H9 (cell line): ENCODE measurements around the gene RUNX1. TPM values are rescaled to one million over a fixed set of nuclear protein-coding genes. Genes with fewer than 3 reads are reported as not detected.

Experiments used
- DNase-seq: peaks from one replicate; pipeline ENCODE4 v3.0.0-alpha.2; 2017
- H2AFZ ChIP-seq: one replicate; pipeline ENCODE4 v1.6.1; 2013; ENCODE audit warnings: mild to moderate bottlenecking, low read length, control low read depth, moderate library complexity
- H2AK5ac ChIP-seq: 2 replicates; pipeline ENCODE4 v1.6.1; 2013; ENCODE audit warnings: low read length, control low read depth, mixed read lengths; ENCODE audit not compliant: insufficient read length
- H2BK120ac ChIP-seq: one replicate; pipeline ENCODE4 v1.6.1; 2013; ENCODE audit warnings: low read depth, mild to moderate bottlenecking, low read length, control low read depth, inconsistent platforms; ENCODE audit not compliant: poor library complexity, severe bottlenecking
- H2BK12ac ChIP-seq: 2 replicates; pipeline ENCODE4 v1.6.1; 2013; ENCODE audit warnings: low read length, control low read depth, mixed read lengths, low read depth; ENCODE audit not compliant: insufficient read length
- H2BK15ac ChIP-seq: 2 replicates; pipeline ENCODE4 v1.6.1; 2013; ENCODE audit warnings: low read depth, low read length, control low read depth
- H2BK20ac ChIP-seq: one replicate; pipeline ENCODE4 v1.6.1; 2013; ENCODE audit warnings: low read depth, mild to moderate bottlenecking, low read length, control low read depth, inconsistent platforms; ENCODE audit not compliant: poor library complexity, severe bottlenecking
- H2BK5ac ChIP-seq: 2 replicates; pipeline ENCODE4 v1.6.1; 2013; ENCODE audit warnings: low read length, control low read depth, mixed read lengths; ENCODE audit not compliant: insufficient read length
- H3K14ac ChIP-seq: 2 replicates; pipeline ENCODE4 v1.6.1; 2013; ENCODE audit warnings: low read length, control low read depth; ENCODE audit not compliant: insufficient read depth
- H3K18ac ChIP-seq: 2 replicates; pipeline ENCODE4 v1.6.1; 2013; ENCODE audit warnings: low read depth, mild to moderate bottlenecking, mixed read lengths, low read length, control low read depth; ENCODE audit not compliant: insufficient read length
- H3K23ac ChIP-seq: 2 replicates; pipeline ENCODE4 v1.6.1; 2013; ENCODE audit warnings: low read length, control low read depth, mixed read lengths, low read depth; ENCODE audit not compliant: insufficient read length
- H3K23me2 ChIP-seq: 2 replicates; pipeline ENCODE4 v1.6.1; 2013; ENCODE audit warnings: low read depth, mild to moderate bottlenecking, mixed read lengths, low read length, control low read depth; ENCODE audit not compliant: insufficient read length, poor library complexity, severe bottlenecking
- H3K27ac ChIP-seq: 2 replicates; pipeline ENCODE4 v1.5.1; 2013; ENCODE audit warnings: low read length, control low read depth, mixed read lengths, low read depth; ENCODE audit not compliant: insufficient read length
- H3K27me3 ChIP-seq: 2 replicates; pipeline ENCODE4 v1.6.1; 2013; ENCODE audit warnings: low read length, control low read depth, inconsistent platforms; ENCODE audit not compliant: insufficient read depth
- H3K4ac ChIP-seq: 2 replicates; pipeline ENCODE4 v1.6.1; 2013; ENCODE audit warnings: low read depth, mild to moderate bottlenecking, control low read depth, inconsistent platforms, low read length, moderate library complexity
- H3K4me1 ChIP-seq: 2 replicates; pipeline ENCODE4 v1.6.1; 2013; ENCODE audit warnings: low read length, control low read depth, inconsistent platforms; ENCODE audit not compliant: insufficient read depth
- H3K4me2 ChIP-seq: 2 replicates; pipeline ENCODE4 v1.6.1; 2013; ENCODE audit warnings: low read length, control low read depth, mixed read lengths; ENCODE audit not compliant: insufficient read length, insufficient read depth
- H3K56ac ChIP-seq: 2 replicates; pipeline ENCODE4 v1.6.1; 2013; ENCODE audit warnings: low read depth, mild to moderate bottlenecking, mixed read lengths, low read length, control low read depth; ENCODE audit not compliant: insufficient read length
- H3K79me1 ChIP-seq: 2 replicates; pipeline ENCODE4 v1.6.1; 2013; ENCODE audit warnings: low read depth, mild to moderate bottlenecking, moderate library complexity, low read length, control low read depth, inconsistent platforms; ENCODE audit not compliant: insufficient read depth, poor library complexity, severe bottlenecking
- H3K79me2 ChIP-seq: 2 replicates; pipeline ENCODE4 v1.6.1; 2013; ENCODE audit warnings: low read length, control low read depth, inconsistent platforms; ENCODE audit not compliant: insufficient read depth
- H3K9ac ChIP-seq: 2 replicates; pipeline ENCODE4 v1.6.1; 2013; ENCODE audit warnings: low read length, control low read depth, mixed read lengths; ENCODE audit not compliant: insufficient read length; ENCODE audit errors: extremely low read depth
- H3K9me3 ChIP-seq: one replicate; pipeline ENCODE4 v1.6.1; 2013; ENCODE audit warnings: low read depth, low read length, inconsistent platforms; ENCODE audit not compliant: control insufficient read depth
- H3T11ph ChIP-seq: one replicate; pipeline ENCODE4 v1.6.1; 2013; ENCODE audit warnings: mild to moderate bottlenecking, low read length, control low read depth, inconsistent platforms
- H4K20me1 ChIP-seq: one replicate; pipeline ENCODE4 v1.6.1; 2013; ENCODE audit not compliant: control insufficient read depth, insufficient read length, insufficient read depth
- H4K5ac ChIP-seq: 2 replicates; pipeline ENCODE4 v1.6.1; 2013; ENCODE audit warnings: low read depth, mild to moderate bottlenecking, mixed read lengths, low read length, control low read depth; ENCODE audit not compliant: insufficient read length
- H4K8ac ChIP-seq: replicated peaks from 2 replicates; pipeline ENCODE4 v1.6.1; 2013; ENCODE audit warnings: low read length, control low read depth, mixed read lengths, low read depth; ENCODE audit not compliant: insufficient read length
- H4K91ac ChIP-seq: 2 replicates; pipeline ENCODE4 v1.6.1; 2013; ENCODE audit warnings: low read depth, mild to moderate bottlenecking, moderate library complexity, mixed read lengths, low read length, control low read depth; ENCODE audit not compliant: insufficient read length
- H3K27ac Mint-ChIP-seq, 3 experiments: 2 replicates in 2 of 3; 3 replicates in 1 of 3; pipeline ENCODE4 v1.8.0; 2020 to 2021; ENCODE audit warnings: mixed read lengths in 3 of 3, mild to moderate bottlenecking in 1 of 3, moderate library complexity in 1 of 3
- H3K27me3 Mint-ChIP-seq: 2 replicates; pipeline ENCODE4 v1.8.0; 2021; ENCODE audit warnings: low read depth, mild to moderate bottlenecking, moderate library complexity, mixed read lengths
- H3K36me3 Mint-ChIP-seq, 3 experiments: 2 replicates in 2 of 3; 3 replicates in 1 of 3; pipeline ENCODE4 v1.8.0; 2020 to 2021; ENCODE audit warnings: low read depth in 3 of 3, mixed read lengths in 3 of 3; ENCODE audit not compliant: insufficient read depth in 1 of 3
- H3K4me1 Mint-ChIP-seq, 2 experiments: 2 replicates each; pipeline ENCODE4 v1.8.0; 2020; ENCODE audit warnings: mixed read lengths in 2 of 2
- H3K4me3 Mint-ChIP-seq, 2 experiments: 2 replicates in 1 of 2; 3 replicates in 1 of 2; pipeline ENCODE4 v1.8.0; 2020 to 2021; ENCODE audit warnings: mild to moderate bottlenecking in 2 of 2, mixed read lengths in 2 of 2, moderate library complexity in 1 of 2
- H3K9me3 Mint-ChIP-seq, 2 experiments: 2 replicates in 1 of 2; 3 replicates in 1 of 2; pipeline ENCODE4 v1.8.0; 2020; ENCODE audit warnings: mild to moderate bottlenecking in 2 of 2, mixed read lengths in 2 of 2, moderate library complexity in 1 of 2
- CTCF ChIP-seq: fragments of 200-600 bp; sonication (generic); conservative IDR thresholded peaks from 3 replicates; pipeline ENCODE4 v1.8.0; 2021; ENCODE audit warnings: antibody characterized with exemption, mild to moderate bottlenecking
- WGBS: extraction: QIAGEN DNeasy Blood & Tissue Kit; methylation state at CpG from one replicate; pipeline ENCODE4 v1.1.7; 2013; ENCODE audit warnings: missing lambda C conversion rate, low lambda C conversion rate, mixed read lengths; ENCODE audit not compliant: insufficient read length; ENCODE audit errors: extremely low coverage; 5-methylcytosine and 5-hydroxymethylcytosine counted together
- total RNA-seq: library from RNA; stranded (reverse); gene quantifications from 2 replicates; pipeline ENCODE4 v1.2.1, GENCODE V29; 2021

Gene RUNX1
- total RNA-seq, 1 experiment from 2014 or later: 0.72 TPM

DNA sequence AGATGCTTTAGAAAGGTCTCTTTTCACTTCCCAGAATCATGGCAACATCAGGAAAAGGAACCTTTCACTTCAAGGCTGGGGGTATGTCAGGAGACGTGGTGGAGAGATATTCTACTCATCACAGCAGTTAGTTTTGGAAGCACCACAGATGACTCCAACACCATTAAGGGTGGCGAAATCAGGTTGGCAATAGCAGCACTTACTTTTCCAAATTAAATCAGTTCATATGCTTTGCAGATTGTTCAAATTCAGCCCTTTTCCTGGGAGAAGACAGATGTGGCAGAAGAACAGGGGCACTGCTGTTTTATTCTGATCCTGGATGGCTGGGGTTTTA lies 79.0 kb downstream of the RUNX1 start:
- Histone ChIP-seq H3K9me3 (no peaks in the 10 kb centered on the region), H3K4me2 (no peak overlapping the region), H3K27ac (no peak overlapping the region), H3K18ac (no peak overlapping the region), H3K4me1 (no peaks in the 10 kb centered on the region; the same call in 1 of the 2 replicates), H3T11ph (no peak overlapping the region), H4K5ac (no peak overlapping the region), H2BK5ac (no peak overlapping the region), H4K20me1 (no peaks in the 10 kb centered on the region), H3K23me2 (no peaks in the 10 kb centered on the region), H3K79me2 (no peaks in the 10 kb centered on the region), H3K56ac (no peak overlapping the region), H4K91ac (no peak overlapping the region), H2AK5ac (no peak overlapping the region), H3K23ac (no peak overlapping the region), H2AFZ (no peak overlapping the region), H2BK15ac (no peak overlapping the region), H2BK20ac (no peak overlapping the region), H4K8ac (no peak overlapping the region), H3K79me1 (no peaks in the 10 kb centered on the region), H3K9ac (no peak overlapping the region), H3K27me3 (no peaks in the 10 kb centered on the region; the same call in 1 of the 2 replicates), H3K4ac (no peak overlapping the region), H2BK12ac (no peak overlapping the region), H2BK120ac (no peak overlapping the region), H3K14ac (no peak overlapping the region)
- H3K36me3 Mint-ChIP-seq: no peaks in the 10 kb centered on the region
- TF ChIP-seq CTCF: no peak
- H3K27ac Mint-ChIP-seq: no peak overlapping the region
- H3K27me3 Mint-ChIP-seq: peaks cover 3% of the 10 kb centered on the region; the same call in 1 of the 2 replicates
- no peak overlapping the region for H3K4me3 Mint-ChIP-seq
- no peaks in the 10 kb centered on the region; a peak in 1 of 5 replicates for H3K9me3 Mint-ChIP-seq
- H3K4me1 Mint-ChIP-seq: peaks cover 3 to 8% of the 10 kb centered on the region in 2 experiments; a peak in 3 of 4 replicates
- DNase-seq: no peak
- no CpG with 5 or more reads among the region's 2 CpGs for WGBS
